ENCODE data around the gene SIRPG.

Gene SIRPG

DNA sequence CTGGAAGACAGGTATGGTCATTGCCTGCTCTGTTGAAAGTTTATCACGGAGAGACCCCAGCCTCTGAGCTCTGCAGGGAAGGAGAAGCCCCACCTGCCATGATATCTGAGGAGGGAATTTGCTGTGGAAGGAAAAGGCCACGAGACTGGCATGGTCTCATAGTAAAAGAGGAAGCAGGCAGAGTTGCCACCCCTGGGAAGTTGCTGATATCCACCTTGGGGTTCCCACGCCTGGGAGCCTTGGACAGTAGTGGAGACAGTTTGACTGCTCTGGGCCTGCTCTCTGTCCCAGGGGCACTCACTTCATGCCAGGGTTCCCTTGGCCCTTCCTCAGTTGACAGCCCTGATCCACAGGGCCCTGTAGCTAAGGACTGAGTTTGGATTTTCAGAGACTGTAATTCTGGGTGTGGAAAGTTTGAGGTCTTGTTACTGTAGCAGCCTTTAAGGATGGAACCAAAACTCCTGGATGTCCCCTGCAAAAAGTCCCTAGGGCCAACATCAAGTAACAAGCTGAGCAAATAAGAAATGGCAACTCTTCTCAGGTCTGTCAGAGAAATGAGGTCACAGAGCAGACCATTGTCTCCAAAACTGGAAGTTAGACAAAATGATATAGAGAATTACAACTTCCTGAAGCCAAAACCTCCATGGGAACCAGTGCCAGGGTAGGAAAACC is 30.9 kb downstream of the SIRPG start:
- Histone ChIP-seq H3K36me3 (ENCODE audit: control insufficient read depth, insufficient read depth, low read length) (no peaks in the 10 kb centered on the region), H3K4me3 (ENCODE audit: insufficient read depth, low read depth, low read length, poor library complexity, severe bottlenecking) (no peak overlapping the region), H3K9me3 (ENCODE audit: control insufficient read depth, low read length) (no peaks in the 10 kb centered on the region), H3K27ac (ENCODE audit: insufficient read depth, low read length, poor library complexity, severe bottlenecking) (no peak overlapping the region), H3K27me3 (replicated peaks; ENCODE audit: control insufficient read depth, insufficient read depth, low read length, poor library complexity, severe bottlenecking) (no peaks in the 10 kb centered on the region), H3K4me1 (ENCODE audit: control insufficient read depth, insufficient read depth, low read length, poor library complexity, severe bottlenecking) (peaks cover 9% of the 10 kb centered on the region)
- DNase-seq: no peak

DNA sequence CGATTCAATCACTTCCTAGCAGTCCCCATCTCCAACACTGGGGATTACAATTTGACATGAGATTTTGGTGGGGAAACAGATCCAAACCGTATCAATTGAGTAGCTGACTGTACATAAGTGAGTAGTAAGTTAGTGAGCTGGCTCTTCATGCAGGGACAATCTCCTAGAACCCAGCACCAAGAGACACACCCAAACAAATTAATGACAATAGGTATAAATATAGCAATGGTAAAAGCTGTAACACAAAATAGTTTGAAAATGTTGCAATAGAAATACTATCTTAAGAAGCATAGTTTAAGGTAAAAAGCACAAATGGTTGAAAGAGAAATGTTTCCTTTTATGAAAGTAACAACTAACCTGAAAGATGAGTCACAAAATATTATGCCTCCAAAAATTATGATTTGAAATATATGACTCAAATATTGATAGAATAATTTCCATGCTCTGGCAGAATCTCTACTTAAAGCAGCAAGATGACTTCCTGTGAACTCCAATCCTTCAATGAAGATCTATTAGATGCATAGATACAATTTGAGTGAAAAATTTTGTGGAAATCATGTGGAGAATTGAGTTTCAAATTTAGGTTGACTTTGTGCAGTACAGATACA is 32.4 kb downstream of the SIRPG start:
- H3K4me1 ChIP-seq (ENCODE audit: control insufficient read depth, insufficient read depth, low read length, poor library complexity, severe bottlenecking): peaks cover 13% of the 10 kb centered on the region

DNA sequence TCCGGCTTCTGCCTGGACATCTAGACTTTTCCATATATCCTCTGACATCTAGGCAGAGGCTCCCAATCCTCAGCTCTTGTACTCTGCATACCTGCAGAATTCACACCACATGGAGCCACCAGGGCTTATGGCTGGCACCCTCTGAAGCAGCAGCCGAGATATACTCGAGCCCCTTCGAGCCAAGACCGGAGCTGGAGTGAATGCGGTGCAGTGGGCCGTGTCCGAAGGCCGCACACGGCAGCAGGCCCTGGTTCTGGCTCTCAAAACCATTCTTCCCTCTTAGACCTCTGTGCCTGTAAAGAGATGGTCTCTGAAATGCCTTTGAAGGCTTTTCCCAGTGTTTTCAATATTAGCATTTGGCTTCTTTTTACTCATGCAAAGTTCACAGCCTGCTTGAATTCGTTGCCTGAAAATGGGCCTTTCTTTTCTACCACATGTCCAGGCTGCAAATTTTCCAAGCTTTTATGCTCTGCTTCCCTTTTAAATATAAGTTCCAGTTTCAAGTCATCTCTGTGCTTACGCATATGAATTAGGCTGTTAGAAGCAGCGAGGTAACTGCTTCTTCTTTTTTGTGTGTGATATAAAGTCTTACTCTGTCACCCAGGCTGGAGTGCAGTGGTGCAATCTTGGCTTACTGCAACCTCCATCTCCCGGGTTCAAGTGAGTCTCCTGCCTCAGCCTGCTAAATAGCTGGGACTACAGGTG is 33.9 kb downstream of the SIRPG start:
- Histone ChIP-seq H3K27ac (ENCODE audit: insufficient read depth, low read length, poor library complexity, severe bottlenecking) (no peak overlapping the region), H3K27me3 (replicated peaks; ENCODE audit: control insufficient read depth, insufficient read depth, low read length, poor library complexity, severe bottlenecking) (no peaks in the 10 kb centered on the region), H3K4me3 (ENCODE audit: insufficient read depth, low read depth, low read length, poor library complexity, severe bottlenecking) (no peak overlapping the region), H3K9me3 (ENCODE audit: control insufficient read depth, low read length) (no peaks in the 10 kb centered on the region), H3K4me1 (ENCODE audit: control insufficient read depth, insufficient read depth, low read length, poor library complexity, severe bottlenecking) (peaks cover 20% of the 10 kb centered on the region), H3K36me3 (ENCODE audit: control insufficient read depth, insufficient read depth, low read length) (no peaks in the 10 kb centered on the region)
- DNase-seq: no peak

More for the DNA sequence above, 32.4 kb downstream of the SIRPG start:
- Histone ChIP-seq H3K4me3 (ENCODE audit: insufficient read depth, low read depth, low read length, poor library complexity, severe bottlenecking) (no peak overlapping the region), H3K27me3 (replicated peaks; ENCODE audit: control insufficient read depth, insufficient read depth, low read length, poor library complexity, severe bottlenecking) (no peaks in the 10 kb centered on the region), H3K36me3 (ENCODE audit: control insufficient read depth, insufficient read depth, low read length) (no peaks in the 10 kb centered on the region), H3K27ac (ENCODE audit: insufficient read depth, low read length, poor library complexity, severe bottlenecking) (no peak overlapping the region), H3K9me3 (ENCODE audit: control insufficient read depth, low read length) (no peaks in the 10 kb centered on the region)
- no peak for DNase-seq

DNA sequence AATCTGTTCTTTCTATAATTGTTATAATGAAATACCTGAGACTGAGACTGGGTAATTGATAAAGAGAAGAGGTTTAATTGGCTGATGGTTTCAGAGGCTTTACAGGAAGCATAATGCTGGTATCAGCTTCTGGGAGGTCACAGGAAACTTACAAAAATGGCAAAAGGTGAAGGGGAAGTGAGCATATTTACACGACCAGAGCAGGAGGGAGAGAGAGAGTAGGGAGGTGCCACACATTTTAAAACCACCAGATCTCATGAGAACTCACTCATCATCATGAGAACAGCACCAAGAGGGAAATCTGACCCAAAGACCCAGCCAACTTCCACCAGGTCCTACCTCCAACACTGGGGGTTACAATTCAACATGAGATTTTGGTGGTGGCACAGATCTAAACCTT is 35.1 kb downstream of the SIRPG start:
- H3K9me3 ChIP-seq (ENCODE audit: control insufficient read depth, low read length): no peaks in the 10 kb centered on the region
- no peak overlapping the region for H3K27ac ChIP-seq (ENCODE audit: insufficient read depth, low read length, poor library complexity, severe bottlenecking)
- H3K27me3 ChIP-seq (replicated peaks; ENCODE audit: control insufficient read depth, insufficient read depth, low read length, poor library complexity, severe bottlenecking): no peaks in the 10 kb centered on the region
- no peaks in the 10 kb centered on the region for H3K36me3 ChIP-seq (ENCODE audit: control insufficient read depth, insufficient read depth, low read length)
- no peak for DNase-seq
- H3K4me3 ChIP-seq (ENCODE audit: insufficient read depth, low read depth, low read length, poor library complexity, severe bottlenecking): no peak overlapping the region
- H3K4me1 ChIP-seq (ENCODE audit: control insufficient read depth, insufficient read depth, low read length, poor library complexity, severe bottlenecking): peaks cover 20% of the 10 kb centered on the region

DNA sequence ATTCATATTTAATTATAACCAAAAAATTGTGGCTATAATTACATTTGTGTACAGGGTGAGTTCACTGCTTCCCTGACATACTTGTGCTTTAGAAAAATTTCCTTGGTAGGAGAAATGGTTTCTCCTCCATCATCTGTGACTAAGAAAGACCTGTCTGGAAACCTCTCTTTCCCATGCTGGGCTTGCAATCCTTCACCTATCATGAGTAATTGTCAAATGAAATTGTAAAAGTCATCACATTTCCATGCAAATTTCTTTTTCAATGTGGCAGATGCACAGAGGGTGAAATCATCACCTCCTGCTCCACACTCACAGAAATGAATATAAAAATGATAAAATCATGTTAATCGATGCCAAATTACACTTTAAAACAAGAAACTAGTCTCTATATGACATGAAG is 36.3 kb downstream of the SIRPG start:
- H3K9me3 ChIP-seq (ENCODE audit: control insufficient read depth, low read length): no peaks in the 10 kb centered on the region
- H3K4me1 ChIP-seq (ENCODE audit: control insufficient read depth, insufficient read depth, low read length, poor library complexity, severe bottlenecking): peaks cover 20% of the 10 kb centered on the region
- no peak overlapping the region for H3K27ac ChIP-seq (ENCODE audit: insufficient read depth, low read length, poor library complexity, severe bottlenecking)
- no peak overlapping the region for H3K4me3 ChIP-seq (ENCODE audit: insufficient read depth, low read depth, low read length, poor library complexity, severe bottlenecking)
- H3K27me3 ChIP-seq (replicated peaks; ENCODE audit: control insufficient read depth, insufficient read depth, low read length, poor library complexity, severe bottlenecking): no peaks in the 10 kb centered on the region
- DNase-seq: no peak
- H3K36me3 ChIP-seq (ENCODE audit: control insufficient read depth, insufficient read depth, low read length): no peaks in the 10 kb centered on the region

DNA sequence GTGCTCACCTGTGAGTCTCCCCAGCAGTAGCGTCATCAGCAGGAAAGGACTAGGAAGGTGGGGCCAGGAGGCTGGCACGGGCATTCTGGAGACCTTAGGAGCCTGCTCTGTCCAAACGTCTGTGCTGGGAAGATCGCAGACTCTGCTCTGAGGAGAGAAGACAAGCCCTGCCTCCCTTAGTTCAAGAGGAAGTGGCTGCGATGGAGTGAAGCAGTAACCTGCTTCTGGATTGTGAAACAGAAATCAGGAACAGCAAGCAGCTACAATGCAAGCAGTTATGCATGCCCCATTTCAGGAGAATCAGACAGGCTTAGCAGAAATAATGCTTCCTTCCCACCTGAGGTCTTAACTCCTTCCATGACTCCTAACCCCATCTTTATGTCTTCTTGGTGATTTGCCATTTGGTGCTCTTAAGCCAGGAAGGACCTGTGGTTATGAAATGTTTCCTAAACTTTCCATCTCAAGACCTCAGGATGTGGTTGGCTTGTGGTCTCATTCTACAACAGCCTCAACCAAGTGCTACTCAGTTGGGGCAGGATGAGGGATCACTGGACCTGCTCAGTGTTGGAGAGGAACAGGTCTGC is 37.6 kb downstream of the SIRPG start, which contains the start of gene SIRPB1:
SIRPB1 (minus strand) TSS at position 149 of the 584 bp plus-strand sequence; CDS start at position 84, 65 bp downstream.
- Histone ChIP-seq H3K36me3 (ENCODE audit: control insufficient read depth, insufficient read depth, low read length) (no peaks in the 10 kb centered on the region), H3K27ac (ENCODE audit: insufficient read depth, low read length, poor library complexity, severe bottlenecking) (no peak within 1 kb of the TSS), H3K4me1 (ENCODE audit: control insufficient read depth, insufficient read depth, low read length, poor library complexity, severe bottlenecking) (peaks cover 20% of the 10 kb centered on the region), H3K9me3 (ENCODE audit: control insufficient read depth, low read length) (no peaks in the 10 kb centered on the region), H3K4me3 (ENCODE audit: insufficient read depth, low read depth, low read length, poor library complexity, severe bottlenecking) (peak within 1 kb of the TSS; percentile 5), H3K27me3 (replicated peaks; ENCODE audit: control insufficient read depth, insufficient read depth, low read length, poor library complexity, severe bottlenecking) (no peaks in the 10 kb centered on the region)
- DNase-seq: no peak

DNA sequence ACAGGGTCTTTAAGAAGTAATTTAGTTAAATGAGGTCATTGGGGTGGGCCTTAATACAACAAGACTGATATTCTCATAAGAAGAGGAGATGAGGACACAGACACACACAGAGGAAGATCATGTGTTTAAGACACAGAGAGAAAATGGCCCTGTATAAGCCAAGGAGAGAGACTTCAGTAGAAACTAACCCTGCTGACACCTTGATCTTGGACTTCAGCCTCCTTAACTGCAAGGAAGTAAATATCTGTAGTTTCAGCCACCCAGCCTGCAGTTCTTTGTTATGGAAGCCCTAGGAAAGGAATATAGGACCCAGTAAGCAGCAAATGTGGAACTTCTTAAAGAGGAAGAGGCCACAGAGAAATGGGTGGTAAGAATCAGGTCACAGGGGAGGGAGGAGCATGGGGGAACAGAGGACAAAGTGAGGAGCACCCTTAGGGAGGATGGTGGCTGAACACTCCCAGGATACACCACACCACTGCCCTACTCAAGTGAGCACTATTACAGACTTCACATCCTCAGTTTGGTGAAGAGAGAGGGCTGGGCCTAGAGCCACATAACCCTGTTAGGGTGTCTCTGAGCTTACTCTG is 38.5 kb downstream of the SIRPG start:
- no peak overlapping the region for H3K27ac ChIP-seq (ENCODE audit: insufficient read depth, low read length, poor library complexity, severe bottlenecking)

DNA sequence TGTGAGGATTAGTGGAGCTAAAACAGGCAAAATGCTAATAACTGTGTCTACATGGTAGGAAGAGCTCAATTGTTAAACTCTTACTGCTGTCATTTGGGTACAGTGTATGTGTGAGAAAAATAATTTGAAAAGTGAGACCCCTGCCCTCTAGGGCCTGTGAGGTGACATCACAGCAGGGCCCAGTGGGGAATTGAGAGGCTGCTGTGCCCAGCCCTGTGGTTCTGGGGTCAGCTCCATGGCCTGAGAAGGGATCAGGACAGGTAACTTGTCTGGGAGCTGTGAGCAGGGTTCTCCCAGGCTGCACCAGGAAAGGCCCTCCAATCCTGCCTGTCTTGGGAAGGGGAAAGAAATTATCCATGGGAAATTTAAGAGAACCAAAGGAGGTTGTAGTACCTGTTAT is 39.1 kb downstream of the SIRPG start:
- Histone ChIP-seq H3K4me3 (ENCODE audit: insufficient read depth, low read depth, low read length, poor library complexity, severe bottlenecking) (no peak overlapping the region), H3K9me3 (ENCODE audit: control insufficient read depth, low read length) (no peaks in the 10 kb centered on the region), H3K27me3 (replicated peaks; ENCODE audit: control insufficient read depth, insufficient read depth, low read length, poor library complexity, severe bottlenecking) (no peaks in the 10 kb centered on the region), H3K27ac (ENCODE audit: insufficient read depth, low read length, poor library complexity, severe bottlenecking) (no peak overlapping the region), H3K36me3 (ENCODE audit: control insufficient read depth, insufficient read depth, low read length) (no peaks in the 10 kb centered on the region), H3K4me1 (ENCODE audit: control insufficient read depth, insufficient read depth, low read length, poor library complexity, severe bottlenecking) (peaks cover 20% of the 10 kb centered on the region)
- no peak for DNase-seq

More for the DNA sequence above, 38.5 kb downstream of the SIRPG start:
- no peak for DNase-seq
- Histone ChIP-seq H3K4me1 (ENCODE audit: control insufficient read depth, insufficient read depth, low read length, poor library complexity, severe bottlenecking) (peaks cover 20% of the 10 kb centered on the region), H3K9me3 (ENCODE audit: control insufficient read depth, low read length) (no peaks in the 10 kb centered on the region), H3K27me3 (replicated peaks; ENCODE audit: control insufficient read depth, insufficient read depth, low read length, poor library complexity, severe bottlenecking) (no peaks in the 10 kb centered on the region), H3K4me3 (ENCODE audit: insufficient read depth, low read depth, low read length, poor library complexity, severe bottlenecking) (no peak overlapping the region), H3K36me3 (ENCODE audit: control insufficient read depth, insufficient read depth, low read length) (no peaks in the 10 kb centered on the region)

DNA sequence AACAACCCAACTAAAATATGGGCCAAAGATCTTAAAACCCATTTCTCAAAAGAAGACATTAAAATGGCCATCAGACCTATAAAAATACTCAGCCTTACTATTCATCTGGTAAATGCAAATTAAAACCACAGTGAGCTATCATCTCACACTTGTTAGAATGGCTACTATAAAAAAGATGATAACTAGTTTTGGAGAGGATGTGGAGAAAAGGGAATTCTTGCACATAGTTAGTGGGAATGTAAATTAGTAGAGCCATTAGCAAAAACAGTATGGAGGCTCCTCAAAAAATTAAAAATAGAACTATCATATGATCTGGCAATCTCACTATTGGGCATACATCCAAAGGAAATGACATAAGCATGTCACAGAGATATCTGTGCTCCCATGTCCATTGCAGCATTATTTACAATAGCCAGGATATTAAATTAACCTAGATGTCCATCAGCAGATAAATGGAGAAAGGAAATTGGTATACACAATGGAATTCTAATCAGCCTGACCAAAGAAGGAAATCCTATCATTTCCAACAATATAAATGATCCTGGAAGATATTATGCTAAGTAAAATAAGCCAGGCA is 40.6 kb downstream of the SIRPG start:
- H3K27me3 ChIP-seq (replicated peaks; ENCODE audit: control insufficient read depth, insufficient read depth, low read length, poor library complexity, severe bottlenecking): no peaks in the 10 kb centered on the region
- no peaks in the 10 kb centered on the region for H3K9me3 ChIP-seq (ENCODE audit: control insufficient read depth, low read length)
- H3K36me3 ChIP-seq (ENCODE audit: control insufficient read depth, insufficient read depth, low read length): no peaks in the 10 kb centered on the region
- DNase-seq: no peak
- H3K27ac ChIP-seq (ENCODE audit: insufficient read depth, low read length, poor library complexity, severe bottlenecking): no peak overlapping the region
- peaks cover 11% of the 10 kb centered on the region for H3K4me1 ChIP-seq (ENCODE audit: control insufficient read depth, insufficient read depth, low read length, poor library complexity, severe bottlenecking)
- H3K4me3 ChIP-seq (ENCODE audit: insufficient read depth, low read depth, low read length, poor library complexity, severe bottlenecking): no peak overlapping the region

Measured in effector memory CD4-positive, alpha-beta T cell (primary cell).